GM23248 (cell line): ENCODE data around the gene CCNB1.

Source experiments
- EZH2 ChIP-seq: fragments of 200-600 bp; sonication (generic); IDR thresholded peaks from 2 replicates; pipeline ENCODE4 v1.6.1; 2018; ENCODE audit warnings: antibody characterized with exemption, mild to moderate bottlenecking; ENCODE audit not compliant: insufficient read depth, poor library complexity, severe bottlenecking
- EZH2phosphoT487 ChIP-seq: fragments of 200-600 bp; sonication (generic); IDR thresholded peaks from 2 replicates; pipeline ENCODE4 v1.6.1; 2018; ENCODE audit warnings: antibody characterized with exemption, moderate library complexity, mild to moderate bottlenecking, low read depth; ENCODE audit not compliant: insufficient read depth

- no peak for TF ChIP-seq EZH2phosphoT487
- no peak for TF ChIP-seq EZH2
These were observed 29.1 kb upstream of the CCNB1 start for GRCh38 chr5:69137807-69138206.
